Cardiac fibroblast (primary cell): ENCODE results near the gene KDM3B.

Experiments used
- DNase-seq, 2 donors: peaks; one replicate each; pipeline versions ENCODE4 v3.0.0 to v3.0.0-alpha.2; 2010; ENCODE audit warnings: low read depth in 2 of 2
- H3K4me3 ChIP-seq, 2 donors: replicated peaks in 1 of 2; 1 replicate in 1 of 2; 2 replicates in 1 of 2; pipeline ENCODE4 v1.5.1; 2011; ENCODE audit warnings: low read depth in 2 of 2, low read length in 2 of 2, mild to moderate bottlenecking in 2 of 2, moderate library complexity in 1 of 2
- CTCF ChIP-seq: IDR thresholded peaks from one replicate; pipeline ENCODE4 v1.5.1; 2011; ENCODE audit warnings: low read depth, mild to moderate bottlenecking, low read length, inconsistent platforms

Gene KDM3B

GRCh38 chr5:138331449-138332368, 20.8 kb upstream of the KDM3B start, which contains the start of gene CDC25C:
TSS of gene CDC25C (minus strand) at chr5:138331804. CDS start at chr5:138331180, 624 bp downstream.
- peak; percentile 99 to 100 for DNase-seq
- H3K4me3 ChIP-seq: peak within 1 kb of the TSS; percentile 63 to 75
- no peak for TF ChIP-seq CTCF

- DNase-seq: no peak
- H3K4me3 ChIP-seq: no peak overlapping the region
- TF ChIP-seq CTCF: no peak
These were observed 17.5 kb upstream of the KDM3B start for GRCh38 chr5:138334867-138335447.

DNA sequence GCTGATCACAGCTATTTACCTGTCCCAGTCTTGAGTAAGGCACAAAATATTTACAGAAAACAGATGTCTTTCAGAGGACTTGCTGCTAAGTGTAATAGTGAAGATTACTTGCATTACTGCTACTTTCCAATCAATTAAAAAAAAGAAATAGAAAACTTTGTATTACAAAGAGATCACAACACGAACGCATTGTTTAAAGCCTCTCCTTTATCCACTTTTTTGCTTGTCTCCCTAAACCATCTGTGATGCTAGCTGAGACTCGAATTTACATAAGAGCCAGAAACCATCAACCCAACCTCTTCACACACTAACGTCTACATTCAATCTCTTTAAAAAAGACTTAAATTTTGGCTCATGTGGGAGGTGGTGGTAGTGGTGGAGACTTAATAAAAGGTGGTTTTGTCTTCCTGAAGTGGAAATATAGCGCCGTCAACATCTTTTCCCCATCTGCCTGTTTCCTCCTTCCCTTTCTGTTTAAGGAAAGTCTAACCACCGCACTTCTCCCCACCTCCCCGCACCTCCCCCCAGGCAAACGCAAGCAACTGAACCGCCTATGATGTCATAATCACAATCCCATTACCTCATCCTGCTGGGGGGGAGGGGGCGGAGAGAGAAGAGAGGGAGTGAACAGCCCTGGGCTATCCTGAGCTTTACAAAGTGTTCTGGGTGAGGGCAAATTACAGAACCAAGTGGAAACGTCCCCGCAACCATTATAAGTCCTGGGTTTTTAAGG, 15.4 kb upstream of the KDM3B start:
- TF ChIP-seq CTCF: no peak
- peak overlapping the region; percentile 71 to 76 for H3K4me3 ChIP-seq
- peak; percentile 88 for DNase-seq

- no peak for TF ChIP-seq CTCF
- peak; percentile 95 to 97 for DNase-seq
These were observed 14.6 kb upstream of the KDM3B start, which contains the start of gene FAM53C for GRCh38 chr5:138337685-138338410. TSS of gene FAM53C (plus strand) at chr5:138338266. CDS start at chr5:138341336, 3,070 bp downstream.

DNA sequence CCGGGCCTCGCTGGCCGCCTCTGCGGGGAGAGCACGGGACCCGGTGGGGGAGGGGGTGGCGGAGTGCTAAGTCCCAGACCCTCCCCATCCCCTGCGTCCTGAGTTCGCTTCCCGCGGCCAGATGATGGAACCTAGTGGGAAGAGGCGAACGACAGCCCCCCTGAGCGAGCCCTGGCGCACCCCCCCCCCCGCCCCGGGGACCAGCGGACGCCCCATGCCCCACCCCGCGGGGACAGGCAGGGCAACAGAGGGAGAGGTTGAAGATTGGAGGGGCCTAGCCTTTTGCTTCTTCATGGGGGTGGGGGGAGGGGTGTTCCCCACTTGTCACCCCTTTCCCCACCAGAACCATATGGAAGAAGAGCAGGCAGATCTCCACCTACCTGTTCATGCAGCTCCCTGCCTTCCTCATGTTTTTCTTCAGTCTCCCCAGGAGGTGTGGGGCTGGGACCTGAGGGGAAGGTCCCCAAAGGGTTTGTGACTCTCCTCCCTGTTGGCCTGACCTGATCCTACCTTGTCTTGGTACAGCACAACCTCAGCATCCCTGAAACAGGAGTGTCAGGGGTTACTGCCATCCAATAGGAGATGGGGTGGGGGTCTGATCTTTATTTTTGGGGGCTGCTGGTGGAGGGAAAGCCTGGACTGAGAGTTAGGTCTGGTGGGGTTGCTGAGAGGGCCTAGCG, 13.9 kb upstream of the KDM3B start:
- DNase-seq: no peak
- no peak for TF ChIP-seq CTCF
- peak overlapping the region; percentile 71 to 76 for H3K4me3 ChIP-seq

More at GRCh38 chr5:138337685-138338410, 14.6 kb upstream of the KDM3B start, which contains the start of gene FAM53C:
- H3K4me3 ChIP-seq: peak within 1 kb of the TSS; percentile 71 to 76
